Measurements from ENCODE around the gene RGPD8. TPM values are rescaled to one million over a fixed set of nuclear protein-coding genes. Genes with fewer than 3 reads are reported as not detected.

Gene RGPD8
- total RNA-seq, 1 experiment from 2014 or later, result 5.0 TPM

GRCh38 chr2:112465382-112465781 lies 31.9 kb upstream of the RGPD8 start:
- Histone ChIP-seq H3K36me3 (ENCODE audit: low read depth) (no peaks in the 10 kb centered on the region), H3K9me3 (ENCODE audit: insufficient read depth, low read depth) (no peaks in the 10 kb centered on the region), H3K4me1 (replicated peaks; ENCODE audit: insufficient read depth) (no peaks in the 10 kb centered on the region), H3K4me2 (no peak overlapping the region), H3F3A (ENCODE audit: insufficient read depth, low read depth) (no peaks in the 10 kb centered on the region), H4K20me1 (ENCODE audit: insufficient read depth) (no peaks in the 10 kb centered on the region), H3K27ac (no peak overlapping the region), H3K79me2 (ENCODE audit: low read depth) (no peaks in the 10 kb centered on the region), H3K9me2 (ENCODE audit: insufficient read depth) (peaks cover 7% of the 10 kb centered on the region; the same call in 1 of the 2 replicates), H3K4me3 (no peak overlapping the region), H2AFZ (no peak overlapping the region), H3K27me3 (ENCODE audit: insufficient read depth, low read depth) (peaks cover 5% of the 10 kb centered on the region; the same call in 1 of the 2 replicates)
- TF ChIP-seq CTCF (conservative IDR thresholded peaks at IDR 0.05), result 0 out of 2 replicates have a peak, but pooled peaks have one; percentile 23
- no peak for TF ChIP-seq EZH2 (IDR thresholded peaks at IDR 0.05; ENCODE audit: low read depth)
- POLR2A ChIA-PET (ENCODE audit: unreplicated experiment), result no interaction called here
- DNase-seq, result no peak
- intact Hi-C loops (cut with micrococcal nuclease; ENCODE audit: unreplicated experiment), result no loop called here
- no TSS peak for BruUV-seq (replicated peaks)
- CTCF ChIA-PET, result no interaction called here

- no peak overlapping the region for H2AFZ ChIP-seq
- no peaks in the 10 kb centered on the region for H3K9me3 ChIP-seq (ENCODE audit: insufficient read depth, low read depth)
- H3K4me1 ChIP-seq (replicated peaks; ENCODE audit: insufficient read depth), result no peaks in the 10 kb centered on the region
- no peak for TF ChIP-seq CTCF (conservative IDR thresholded peaks at IDR 0.05)
- no peak for TF ChIP-seq EZH2 (IDR thresholded peaks at IDR 0.05; ENCODE audit: low read depth)
- ChIA-PET POLR2A (ENCODE audit: unreplicated experiment) (no interaction called here), CTCF (no interaction called here)
- H3K4me2 ChIP-seq, result no peak overlapping the region
- H3K36me3 ChIP-seq (ENCODE audit: low read depth), result no peaks in the 10 kb centered on the region
- no peak for DNase-seq
- no peaks in the 10 kb centered on the region for H3K9me2 ChIP-seq (ENCODE audit: insufficient read depth)
- H3K4me3 ChIP-seq, result no peak overlapping the region
- no peak overlapping the region for H3K27ac ChIP-seq
- H3K79me2 ChIP-seq (ENCODE audit: low read depth), result no peaks in the 10 kb centered on the region
- H4K20me1 ChIP-seq (ENCODE audit: insufficient read depth), result no peaks in the 10 kb centered on the region
- intact Hi-C loops (cut with micrococcal nuclease; ENCODE audit: unreplicated experiment), result no loop called here
- no TSS peak for BruUV-seq (replicated peaks)
- H3K27me3 ChIP-seq (ENCODE audit: insufficient read depth, low read depth), result no peaks in the 10 kb centered on the region
- no peaks in the 10 kb centered on the region for H3F3A ChIP-seq (ENCODE audit: insufficient read depth, low read depth)
Observed at GRCh38 chr2:112463256-112463655, 29.8 kb upstream of the RGPD8 start.

GRCh38 chr2:112462178-112462577 lies 28.7 kb upstream of the RGPD8 start:
- H2AFZ ChIP-seq, result no peak overlapping the region
- no peak overlapping the region for H3K27ac ChIP-seq
- POLR2A ChIA-PET (ENCODE audit: unreplicated experiment), result interaction anchor here (0.5 kb wide), 1 partner anchor 1492 kb away, joined by 3 read pairs; no protein-coding TSS in a partner anchor
- no peaks in the 10 kb centered on the region for H3F3A ChIP-seq (ENCODE audit: insufficient read depth, low read depth)
- H3K9me2 ChIP-seq (ENCODE audit: insufficient read depth), result no peaks in the 10 kb centered on the region
- CTCF ChIA-PET, result no interaction called here
- no peaks in the 10 kb centered on the region for H4K20me1 ChIP-seq (ENCODE audit: insufficient read depth)
- no peaks in the 10 kb centered on the region for H3K9me3 ChIP-seq (ENCODE audit: insufficient read depth, low read depth)
- no peak overlapping the region for H3K4me2 ChIP-seq
- H3K27me3 ChIP-seq (ENCODE audit: insufficient read depth, low read depth), result no peaks in the 10 kb centered on the region
- no peaks in the 10 kb centered on the region for H3K79me2 ChIP-seq (ENCODE audit: low read depth)
- H3K36me3 ChIP-seq (ENCODE audit: low read depth), result no peaks in the 10 kb centered on the region
- no peak overlapping the region for H3K4me3 ChIP-seq
- BruUV-seq (replicated peaks), result no TSS peak
- TF ChIP-seq EZH2 (IDR thresholded peaks at IDR 0.05; ENCODE audit: low read depth) (no peak), CTCF (conservative IDR thresholded peaks at IDR 0.05) (no peak)
- DNase-seq, result no peak
- intact Hi-C loops (cut with micrococcal nuclease; ENCODE audit: unreplicated experiment), result no loop called here
- no peaks in the 10 kb centered on the region for H3K4me1 ChIP-seq (replicated peaks; ENCODE audit: insufficient read depth)
